Measurements from ENCODE around the gene TSPEAR.

- TF ChIP-seq CTCF (IDR thresholded peaks at IDR 0.05; ENCODE audit: low read depth, low read length), result no peak
- TF ChIP-seq, protein P1, sequence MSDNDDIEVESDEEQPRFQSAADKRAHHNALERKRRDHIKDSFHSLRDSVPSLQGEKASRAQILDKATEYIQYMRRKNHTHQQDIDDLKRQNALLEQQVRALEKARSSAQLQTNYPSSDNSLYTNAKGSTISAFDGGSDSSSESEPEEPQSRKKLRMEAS (IDR thresholded peaks at IDR 0.05; ENCODE audit: low read depth, low read length), result no peak
- no peak for TF ChIP-seq POLR2A (IDR thresholded peaks at IDR 0.05; ENCODE audit: extremely low read depth, insufficient read length)
- TF ChIP-seq MYC (IDR thresholded peaks at IDR 0.05; ENCODE audit: low read depth, low read length), result no peak
These were observed 79.3 kb downstream of the TSPEAR start for GRCh38 chr21:44632067-44632466.

Data from NB4 (cell line).